Mesodermal cell (in vitro differentiated cells): Measurements from ENCODE around the gene FOXI1.
"Not testable (repeated sequence)": the region's sequence is repeated elsewhere in the genome, so short reads cannot be mapped to it uniquely, and the experiment has no call there.

Experiments
- H3K27ac ChIP-seq: 2 replicates; pipeline ENCODE4 v1.7.0; 2013; ENCODE audit warnings: mild to moderate bottlenecking, low read depth, low read length, moderate library complexity; ENCODE audit not compliant: severe bottlenecking
- H3K36me3 ChIP-seq: 2 replicates; pipeline ENCODE4 v1.7.1; 2013; ENCODE audit warnings: mild to moderate bottlenecking, low read length, moderate library complexity; ENCODE audit not compliant: control insufficient read depth, insufficient read depth
- H3K4me1 ChIP-seq: one replicate; pipeline ENCODE4 v1.7.1; 2013; ENCODE audit warnings: mild to moderate bottlenecking, low read length; ENCODE audit not compliant: insufficient read depth, control insufficient read depth, poor library complexity, severe bottlenecking
- H3K4me3 ChIP-seq: 2 replicates; pipeline ENCODE4 v1.7.0; 2013; ENCODE audit warnings: low read length, control low read depth, mild to moderate bottlenecking; ENCODE audit not compliant: insufficient read depth, poor library complexity, severe bottlenecking; ENCODE audit errors: extremely low read depth
- H3K9me3 ChIP-seq: 2 replicates; pipeline ENCODE4 v1.7.1; 2013; ENCODE audit warnings: mild to moderate bottlenecking, low read length, moderate library complexity; ENCODE audit not compliant: control insufficient read depth
- WGBS, 2 experiments: methylation state at CpG; one replicate each; pipeline ENCODE4 v1.1.5; 2013; ENCODE audit warnings: missing lambda C conversion rate in 2 of 2; ENCODE audit not compliant: insufficient coverage in 2 of 2; 5-methylcytosine and 5-hydroxymethylcytosine counted together

Gene FOXI1

GRCh38 chr5:170131235-170131634, 25.5 kb downstream of the FOXI1 start:
- peaks cover under 1% of the 10 kb centered on the region for H3K9me3 ChIP-seq
- peaks cover 12% of the 10 kb centered on the region for H3K4me1 ChIP-seq
- WGBS, 2 experiments, result 90 to 91% methylated on average over 1 of the region's 3 CpGs
- no peak overlapping the region for H3K4me3 ChIP-seq
- H3K36me3 ChIP-seq, result no peaks in the 10 kb centered on the region
- H3K27ac ChIP-seq, result no peak overlapping the region

GRCh38 chr5:170132269-170132975, 26.7 kb downstream of the FOXI1 start:
- 60 to 65% methylated on average over 4 of the region's 4 CpGs for WGBS, 2 experiments
- H3K36me3 ChIP-seq, result no peaks in the 10 kb centered on the region
- peak overlapping the region; percentile 91 for H3K27ac ChIP-seq
- no peak overlapping the region for H3K4me3 ChIP-seq
- peaks cover 12% of the 10 kb centered on the region for H3K4me1 ChIP-seq
- H3K9me3 ChIP-seq, result no peaks in the 10 kb centered on the region

GRCh38 chr5:170132976-170133448, 27.3 kb downstream of the FOXI1 start:
- WGBS, 2 experiments, result 40 to 75% methylated on average over 1 to 2 of the region's 3 CpGs
- Histone ChIP-seq H3K36me3 (no peaks in the 10 kb centered on the region), H3K4me3 (no peak overlapping the region), H3K9me3 (no peaks in the 10 kb centered on the region), H3K27ac (peak overlapping the region; percentile 91), H3K4me1 (peaks cover 12% of the 10 kb centered on the region)

GRCh38 chr5:170135796-170136490, 30.2 kb downstream of the FOXI1 start:
- Histone ChIP-seq H3K27ac (no peak overlapping the region), H3K4me3 (no peak overlapping the region), H3K36me3 (no peaks in the 10 kb centered on the region), H3K4me1 (peaks cover 12% of the 10 kb centered on the region), H3K9me3 (no peaks in the 10 kb centered on the region)
- 90 to 100% methylated on average over 2 of the region's 4 CpGs for WGBS, 2 experiments

- Histone ChIP-seq H3K27ac (no peak overlapping the region), H3K4me3 (no peak overlapping the region), H3K4me1 (peaks cover 12% of the 10 kb centered on the region), H3K36me3 (no peaks in the 10 kb centered on the region), H3K9me3 (no peaks in the 10 kb centered on the region)
- 72 to 82% methylated on average over 3 of the region's 3 CpGs for WGBS, 2 experiments
Observed at GRCh38 chr5:170136506-170136905, 30.8 kb downstream of the FOXI1 start.

- Histone ChIP-seq H3K9me3 (no peaks in the 10 kb centered on the region), H3K4me1 (peaks cover 5% of the 10 kb centered on the region), H3K36me3 (no peaks in the 10 kb centered on the region), H3K4me3 (no peak overlapping the region), H3K27ac (no peak overlapping the region)
- WGBS, 2 experiments, result 80 to 96% methylated on average over 2 of the region's 2 CpGs
Observed at GRCh38 chr5:170137694-170138214, 32.1 kb downstream of the FOXI1 start.

- Histone ChIP-seq H3K36me3 (no peaks in the 10 kb centered on the region), H3K27ac (no peak overlapping the region), H3K4me1 (peaks cover under 1% of the 10 kb centered on the region), H3K4me3 (no peak overlapping the region), H3K9me3 (no peaks in the 10 kb centered on the region)
- WGBS, 2 experiments, result 85 to 94% methylated on average over 3 of the region's 4 CpGs
Observed at GRCh38 chr5:170138273-170138672, 32.6 kb downstream of the FOXI1 start.

- no peak overlapping the region for H3K4me3 ChIP-seq
- H3K9me3 ChIP-seq, result no peaks in the 10 kb centered on the region
- no peak overlapping the region for H3K27ac ChIP-seq
- no peaks in the 10 kb centered on the region for H3K36me3 ChIP-seq
- 84 to 89% methylated on average over 8 to 9 of the region's 9 CpGs for WGBS, 2 experiments
- no peaks in the 10 kb centered on the region for H3K4me1 ChIP-seq
Observed at GRCh38 chr5:170139786-170140335, 34.2 kb downstream of the FOXI1 start.

GRCh38 chr5:170141196-170141595, 35.5 kb downstream of the FOXI1 start:
- H3K4me3 ChIP-seq, H3K36me3 ChIP-seq, H3K27ac ChIP-seq, H3K4me1 ChIP-seq, H3K9me3 ChIP-seq: not testable (repeated sequence)
- WGBS, 2 experiments, result 93 to 94% methylated on average over 7 of the region's 7 CpGs

GRCh38 chr5:170141636-170142035, 35.9 kb downstream of the FOXI1 start:
- Histone ChIP-seq H3K4me1 (no peaks in the 10 kb centered on the region), H3K9me3 (no peaks in the 10 kb centered on the region)
- WGBS, 2 experiments, result 89 to 91% methylated on average over 8 to 14 of the region's 14 CpGs

More at GRCh38 chr5:170141636-170142035, 35.9 kb downstream of the FOXI1 start:
- no peaks in the 10 kb centered on the region for H3K36me3 ChIP-seq
- H3K4me3 ChIP-seq, result no peak overlapping the region
- H3K27ac ChIP-seq, result no peak overlapping the region
